Measurements from ENCODE around the gene HOXB5.

HOXB5 gene

DNA sequence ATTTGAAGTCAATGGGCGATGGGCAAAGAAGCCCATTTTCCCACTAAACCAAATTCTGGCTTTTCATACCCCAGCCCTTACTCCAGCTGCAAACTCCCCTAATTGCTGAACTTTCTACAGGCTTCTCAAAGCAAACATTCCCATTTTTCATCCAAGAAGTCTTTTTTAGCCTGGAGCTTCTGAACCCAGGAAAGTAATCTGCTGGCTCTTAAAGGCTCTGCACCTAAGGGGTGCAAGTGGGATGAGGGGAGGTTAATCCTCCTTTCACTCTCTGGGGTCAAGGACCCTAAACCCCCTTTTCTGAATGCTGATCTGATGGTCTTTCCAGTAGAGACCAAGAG is 14.9 kb upstream of the HOXB5 start:
- ChIA-PET POLR2A (ENCODE audit: low non-redundant PET) (no interaction called here), CTCF (interaction anchor here (0.6 to 2.6 kb wide), 2 partner anchors 10 to 222 kb away, joined by 5 to 15 read pairs; no protein-coding TSS in a partner anchor)
- TF ChIP-seq, protein P1, sequence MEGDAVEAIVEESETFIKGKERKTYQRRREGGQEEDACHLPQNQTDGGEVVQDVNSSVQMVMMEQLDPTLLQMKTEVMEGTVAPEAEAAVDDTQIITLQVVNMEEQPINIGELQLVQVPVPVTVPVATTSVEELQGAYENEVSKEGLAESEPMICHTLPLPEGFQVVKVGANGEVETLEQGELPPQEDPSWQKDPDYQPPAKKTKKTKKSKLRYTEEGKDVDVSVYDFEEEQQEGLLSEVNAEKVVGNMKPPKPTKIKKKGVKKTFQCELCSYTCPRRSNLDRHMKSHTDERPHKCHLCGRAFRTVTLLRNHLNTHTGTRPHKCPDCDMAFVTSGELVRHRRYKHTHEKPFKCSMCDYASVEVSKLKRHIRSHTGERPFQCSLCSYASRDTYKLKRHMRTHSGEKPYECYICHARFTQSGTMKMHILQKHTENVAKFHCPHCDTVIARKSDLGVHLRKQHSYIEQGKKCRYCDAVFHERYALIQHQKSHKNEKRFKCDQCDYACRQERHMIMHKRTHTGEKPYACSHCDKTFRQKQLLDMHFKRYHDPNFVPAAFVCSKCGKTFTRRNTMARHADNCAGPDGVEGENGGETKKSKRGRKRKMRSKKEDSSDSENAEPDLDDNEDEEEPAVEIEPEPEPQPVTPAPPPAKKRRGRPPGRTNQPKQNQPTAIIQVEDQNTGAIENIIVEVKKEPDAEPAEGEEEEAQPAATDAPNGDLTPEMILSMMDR (conservative IDR thresholded peaks at IDR 0.05; ENCODE audit: low read depth): no peak
- H3K27ac ChIP-seq: peak overlapping the region; percentile 92; the same call in 1 of the 2 replicates
- DNase-seq (ENCODE audit: low spot score): no peak

DNA sequence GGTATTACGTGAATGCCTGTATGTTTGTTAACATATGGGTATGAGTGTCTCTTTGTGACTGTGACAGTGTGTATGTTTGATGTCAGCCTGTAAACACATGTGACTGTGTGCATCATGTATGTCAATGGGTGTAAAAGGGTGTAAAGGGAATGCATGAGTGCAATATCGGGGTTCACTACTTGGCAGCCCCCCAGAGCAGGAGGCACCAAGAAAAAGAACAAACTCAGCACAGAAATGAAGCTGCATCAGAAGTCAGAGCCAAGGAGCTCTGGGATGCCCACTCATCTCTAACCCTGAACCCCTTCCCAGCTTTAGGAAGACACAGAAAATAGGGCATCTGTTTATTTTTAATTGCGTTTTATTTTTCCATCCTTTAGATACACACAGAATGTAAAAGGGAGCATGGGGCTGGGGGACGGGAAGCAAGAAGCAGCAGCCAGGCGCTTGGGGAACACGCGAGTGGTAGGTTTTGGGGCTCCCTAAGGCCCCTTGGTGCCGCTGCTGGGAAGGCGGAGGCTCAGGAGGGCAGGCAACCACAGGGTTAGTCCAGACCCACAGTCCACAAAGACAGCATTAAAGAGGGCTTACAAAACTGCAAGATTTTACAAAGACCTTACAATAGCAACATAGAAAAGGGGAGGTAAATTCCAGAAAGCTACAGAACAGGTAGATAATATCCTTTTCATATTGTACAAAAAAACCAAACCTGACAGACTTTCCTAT is 13.5 kb upstream of the HOXB5 start:
- ChIA-PET POLR2A (ENCODE audit: low non-redundant PET) (no interaction called here), CTCF (interaction anchor here (0.6 kb wide), 1 partner anchor 760 kb away, joined by 3 read pairs; no protein-coding TSS in a partner anchor)
- TF ChIP-seq, protein P1 (conservative IDR thresholded peaks at IDR 0.05; ENCODE audit: low read depth): no peak
- no peak for DNase-seq (ENCODE audit: low spot score)
- peak overlapping the region; percentile 45 for H3K27ac ChIP-seq

DNA sequence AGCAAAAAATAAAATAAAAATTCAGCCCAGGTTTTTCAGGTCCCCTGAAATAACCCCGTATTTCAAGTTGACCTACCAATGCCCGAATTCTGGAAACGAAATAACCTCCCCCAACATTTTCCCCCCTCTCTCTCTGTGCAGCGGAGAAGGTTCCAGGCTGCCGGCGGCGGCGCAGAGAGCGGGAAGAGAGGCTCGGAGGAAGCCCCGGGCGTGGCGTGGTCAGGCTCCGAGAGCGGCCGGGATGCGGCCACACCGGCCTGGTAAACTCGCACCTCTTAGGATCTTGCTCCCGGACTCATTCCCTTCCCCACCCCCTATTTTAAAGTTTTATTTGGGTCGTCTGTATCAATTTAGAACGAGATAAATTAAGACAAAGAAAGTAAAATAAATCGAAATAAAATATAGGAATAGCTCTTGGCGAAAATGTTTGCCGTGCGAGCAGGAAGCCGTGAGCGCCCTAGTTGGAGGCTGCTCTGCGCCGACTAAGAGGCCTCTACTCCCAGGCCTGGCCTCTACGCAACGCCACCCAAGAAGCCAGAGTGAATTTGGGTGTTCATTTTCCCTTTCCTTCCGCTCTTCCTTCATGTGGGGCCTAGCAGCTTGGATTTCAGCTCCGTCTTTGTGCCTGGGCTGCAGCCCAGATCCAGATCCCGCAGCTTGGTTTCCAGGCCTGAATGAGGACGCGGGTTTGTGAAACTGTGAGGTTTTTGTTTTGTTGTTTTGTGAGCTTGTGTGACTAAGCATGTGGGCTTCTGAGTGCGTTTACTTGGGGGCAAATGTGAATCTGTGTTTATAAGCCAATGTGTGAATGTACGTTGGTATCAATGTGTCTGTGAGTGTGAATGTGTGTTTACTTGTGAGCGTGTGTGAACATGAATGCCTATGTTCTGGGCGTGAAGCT is 12.7 kb upstream of the HOXB5 start:
- DNase-seq (ENCODE audit: low spot score): no peak
- H3K27ac ChIP-seq: peak overlapping the region; percentile 97
- ChIA-PET CTCF (interaction anchor here (0.6 kb wide), 1 partner anchor 759 kb away, joined by 3 read pairs; no protein-coding TSS in a partner anchor), POLR2A (ENCODE audit: low non-redundant PET) (no interaction called here)
- TF ChIP-seq, protein P1 (conservative IDR thresholded peaks at IDR 0.05; ENCODE audit: low read depth): no peak

DNA sequence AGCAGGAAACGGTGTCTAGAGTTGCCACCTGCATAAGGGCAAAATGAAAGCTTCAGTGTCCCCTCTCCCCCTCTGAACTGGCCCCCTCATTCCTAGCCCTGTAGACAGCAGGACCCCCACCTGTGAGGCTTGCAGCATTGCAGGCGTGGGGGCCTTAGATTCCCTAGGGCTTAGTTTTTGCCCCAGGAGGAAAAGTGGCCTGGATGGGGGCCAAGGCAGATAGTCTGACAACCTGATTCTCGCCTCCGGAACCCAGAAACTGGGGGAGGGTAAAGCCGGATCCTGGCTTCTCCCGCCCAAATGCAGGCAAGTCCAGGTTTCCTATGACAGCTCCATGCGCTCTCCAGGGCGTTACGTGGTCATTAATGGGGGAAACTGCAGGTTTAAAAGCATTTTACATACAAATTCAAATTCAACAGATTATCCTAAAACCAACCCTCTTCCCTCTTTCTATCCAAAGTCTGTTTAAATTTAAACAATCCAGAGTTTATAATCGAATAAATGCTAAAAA is 11.9 kb upstream of the HOXB5 start:
- no peak for DNase-seq (ENCODE audit: low spot score)
- H3K27ac ChIP-seq: peak overlapping the region; percentile 97
- TF ChIP-seq, protein P1 (conservative IDR thresholded peaks at IDR 0.05; ENCODE audit: low read depth): no peak
- ChIA-PET POLR2A (ENCODE audit: low non-redundant PET) (no interaction called here), CTCF (interaction anchor here (0.7 kb wide), 1 partner anchor 31 kb away, joined by 3 read pairs; no protein-coding TSS in a partner anchor)

DNA sequence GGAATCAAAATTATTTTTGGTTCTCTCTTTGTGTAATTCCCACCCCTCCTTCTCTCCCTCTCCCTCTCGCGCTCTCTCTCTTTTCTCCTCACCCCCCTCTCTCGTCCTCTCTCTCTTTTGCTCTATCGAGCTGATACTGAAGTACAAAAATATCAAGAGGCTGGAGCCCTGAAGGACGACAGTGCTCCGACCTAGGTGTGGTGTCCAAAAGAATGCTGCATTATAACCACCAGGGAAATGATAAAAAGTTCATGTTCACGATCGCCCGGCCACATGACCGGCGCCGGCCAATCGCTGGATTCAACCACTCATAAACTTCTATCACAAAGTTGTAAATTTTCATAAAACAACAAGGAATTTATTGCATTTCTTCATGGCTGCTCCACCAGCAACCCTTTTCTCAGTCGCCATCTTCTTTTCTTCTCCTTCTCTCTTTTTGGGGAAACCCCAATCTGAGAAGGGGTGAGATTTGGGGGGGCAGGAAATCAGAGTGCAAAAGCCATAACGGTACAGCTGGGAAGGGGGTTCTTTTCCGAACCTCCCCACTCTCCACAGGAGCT is 11.3 kb upstream of the HOXB5 start, which contains the start of gene HOXB6:
Gene HOXB6 (minus strand): TSS at position 217 of the 560 bp plus-strand sequence. CDS start 6,836 bp downstream, outside the sequence.
- no peak for DNase-seq (ENCODE audit: low spot score)
- POLR2A ChIA-PET (ENCODE audit: low non-redundant PET): no interaction called here

More for the DNA sequence above, 11.3 kb upstream of the HOXB5 start, which contains the start of gene HOXB6:
- peak within 1 kb of the TSS; percentile 97 for H3K27ac ChIP-seq
- TF ChIP-seq, protein P1 (conservative IDR thresholded peaks at IDR 0.05; ENCODE audit: low read depth): no peak
- CTCF ChIA-PET: interaction anchor here (0.7 kb wide), 1 partner anchor 30 kb away, joined by 3 read pairs; no protein-coding TSS in a partner anchor

All from RWPE1 (cell line).